Smooth muscle cell of trachea (primary cell): ENCODE data around the gene MXI1. TPM values are rescaled to one million over a fixed set of nuclear protein-coding genes. Genes with fewer than 3 reads are reported as not detected.

Experiments
- total RNA-seq: library from RNA; depleted of rRNA; stranded (reverse); fragments of >200 nt; gene quantifications from 2 replicates; pipeline ENCODE4 v1.2.1, GENCODE V29; 2014

MXI1 gene
- 13.8 and 40.7 TPM in 2 replicates for total RNA-seq

DNA sequence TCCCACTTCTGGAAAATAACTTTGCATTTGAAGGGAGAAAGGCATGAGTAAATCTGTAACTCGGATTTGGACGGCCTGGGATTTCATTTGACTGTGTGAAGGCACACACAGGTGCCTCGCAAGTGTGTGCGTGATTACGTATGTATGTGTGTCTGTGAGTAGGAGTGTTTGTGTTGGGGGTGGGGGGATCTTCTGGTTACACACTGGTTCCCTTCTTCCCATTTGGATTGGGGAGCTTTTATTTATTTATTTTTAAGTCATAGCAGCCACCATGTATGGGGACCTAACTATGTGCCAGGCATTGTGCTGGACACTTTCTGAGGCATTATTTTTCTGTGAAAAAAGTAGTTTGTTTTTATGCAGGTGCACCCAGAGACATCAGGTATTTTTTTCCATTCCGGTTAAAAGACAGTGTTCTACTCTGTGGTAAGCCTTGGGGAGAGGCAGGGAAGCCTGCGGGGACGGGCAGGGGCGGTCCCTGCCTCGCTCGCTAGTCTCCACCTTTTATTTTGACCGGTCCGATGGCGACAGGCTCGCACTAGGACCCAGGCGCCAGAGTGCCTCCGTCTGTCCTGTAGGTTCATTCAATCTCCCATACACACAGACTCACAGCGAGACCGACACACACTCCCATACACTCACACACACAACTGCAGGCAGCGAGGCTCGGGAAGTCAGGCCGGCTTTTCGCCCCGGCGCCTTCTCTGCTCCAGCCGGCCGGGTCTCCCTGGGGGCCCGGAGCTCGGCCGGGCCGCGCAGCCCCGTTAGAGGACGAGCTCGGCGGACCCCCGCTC, at the start of gene MXI1:
Gene MXI1, plus strand, starts transcription at position 595 of the 794 bp plus-strand sequence. CDS start 204 bp downstream, outside the sequence.

DNA sequence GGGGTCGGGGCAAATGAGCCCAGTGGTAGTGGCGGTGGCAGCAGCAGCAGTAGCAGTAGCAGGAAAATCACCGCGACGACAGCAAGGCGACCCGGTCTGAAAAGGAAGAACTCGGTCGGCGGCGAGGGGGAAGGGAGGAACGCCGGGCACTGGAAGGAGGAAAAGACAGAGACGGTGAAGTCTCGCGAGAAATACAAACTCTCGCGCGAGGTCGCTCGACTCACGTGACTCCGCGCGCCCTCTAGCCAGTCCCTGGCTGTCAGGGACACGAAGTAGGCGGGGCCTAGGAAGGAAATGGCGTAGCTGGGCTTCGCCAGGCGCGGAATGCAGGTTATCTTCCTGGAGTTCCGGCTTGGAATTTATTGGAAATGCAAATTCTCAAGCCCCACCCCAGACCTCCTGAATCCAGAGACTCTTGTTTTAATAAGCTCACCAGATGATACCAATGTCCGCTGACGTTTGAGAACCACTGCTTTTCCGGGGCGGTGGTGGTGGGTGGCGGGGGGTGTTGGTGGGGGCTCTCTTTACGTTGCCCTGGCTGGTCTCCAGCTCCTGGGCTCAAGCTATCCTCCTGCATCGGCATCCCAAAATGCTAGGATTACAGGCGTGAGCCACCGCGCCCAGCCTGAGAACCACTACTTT, 97.5 kb downstream of the MXI1 start, which contains the start of gene SMNDC1:
Gene SMNDC1, minus strand, starts transcription at position 141 of the 642 bp plus-strand sequence. CDS start 1,333 bp downstream, outside the sequence.

Other genes starting within 250 kb of the MXI1 start
- 259 and 350 TPM in 2 replicates for gene ADD3, start 199.6 kb upstream of the MXI1 start, total RNA-seq
- gene SMNDC1, start 97.3 kb downstream of the MXI1 start, total RNA-seq = 6.0 and 10.9 TPM in 2 replicates